ENCODE measurements around the gene TFE3. TPM values are rescaled to one million over a fixed set of nuclear protein-coding genes. Genes with fewer than 3 reads are reported as not detected.
"Not testable (repeated sequence)": the region's sequence is repeated elsewhere in the genome, so short reads cannot be mapped to it uniquely, and the experiment has no call there.

Gene TFE3
- total RNA-seq, 1 donor from 2014 or later = 63.3 TPM

GRCh38 chrX:48996969-48997368 lies 46.2 kb downstream of the TFE3 start:
- no peaks in the 10 kb centered on the region for H3K36me3 ChIP-seq (ENCODE audit: control insufficient read depth, insufficient read depth, low read length)
- no peak for DNase-seq (ENCODE audit: low read depth)
- TF ChIP-seq, protein P1, sequence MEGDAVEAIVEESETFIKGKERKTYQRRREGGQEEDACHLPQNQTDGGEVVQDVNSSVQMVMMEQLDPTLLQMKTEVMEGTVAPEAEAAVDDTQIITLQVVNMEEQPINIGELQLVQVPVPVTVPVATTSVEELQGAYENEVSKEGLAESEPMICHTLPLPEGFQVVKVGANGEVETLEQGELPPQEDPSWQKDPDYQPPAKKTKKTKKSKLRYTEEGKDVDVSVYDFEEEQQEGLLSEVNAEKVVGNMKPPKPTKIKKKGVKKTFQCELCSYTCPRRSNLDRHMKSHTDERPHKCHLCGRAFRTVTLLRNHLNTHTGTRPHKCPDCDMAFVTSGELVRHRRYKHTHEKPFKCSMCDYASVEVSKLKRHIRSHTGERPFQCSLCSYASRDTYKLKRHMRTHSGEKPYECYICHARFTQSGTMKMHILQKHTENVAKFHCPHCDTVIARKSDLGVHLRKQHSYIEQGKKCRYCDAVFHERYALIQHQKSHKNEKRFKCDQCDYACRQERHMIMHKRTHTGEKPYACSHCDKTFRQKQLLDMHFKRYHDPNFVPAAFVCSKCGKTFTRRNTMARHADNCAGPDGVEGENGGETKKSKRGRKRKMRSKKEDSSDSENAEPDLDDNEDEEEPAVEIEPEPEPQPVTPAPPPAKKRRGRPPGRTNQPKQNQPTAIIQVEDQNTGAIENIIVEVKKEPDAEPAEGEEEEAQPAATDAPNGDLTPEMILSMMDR (IDR thresholded peaks at IDR 0.05; ENCODE audit: insufficient read depth, low read length, poor library complexity, severe bottlenecking) = no peak
- no peaks in the 10 kb centered on the region for H3K27me3 ChIP-seq (ENCODE audit: control insufficient read depth, insufficient read depth, low read length)
- no peak overlapping the region for H3K4me3 ChIP-seq (ENCODE audit: low read depth, low read length)

- Histone ChIP-seq H3K36me3 (ENCODE audit: control insufficient read depth, insufficient read depth, low read length) (no peaks in the 10 kb centered on the region), H3K4me3 (ENCODE audit: low read depth, low read length) (no peak overlapping the region), H3K27me3 (ENCODE audit: control insufficient read depth, insufficient read depth, low read length) (no peaks in the 10 kb centered on the region)
- DNase-seq (ENCODE audit: low read depth) = no peak
- TF ChIP-seq, protein P1 (IDR thresholded peaks at IDR 0.05; ENCODE audit: insufficient read depth, low read length, poor library complexity, severe bottlenecking) = no peak
These were observed 50.8 kb downstream of the TFE3 start for GRCh38 chrX:48992341-48992740.

- DNase-seq (ENCODE audit: low read depth) = no peak
- no peaks in the 10 kb centered on the region for H3K36me3 ChIP-seq (ENCODE audit: control insufficient read depth, insufficient read depth, low read length)
- H3K27me3 ChIP-seq (ENCODE audit: control insufficient read depth, insufficient read depth, low read length) = no peaks in the 10 kb centered on the region
- H3K4me3 ChIP-seq (ENCODE audit: low read depth, low read length) = no peak overlapping the region
- TF ChIP-seq, protein P1 (IDR thresholded peaks at IDR 0.05; ENCODE audit: insufficient read depth, low read length, poor library complexity, severe bottlenecking) = no peak
These were observed 53.7 kb downstream of the TFE3 start for GRCh38 chrX:48989483-48989882.

DNA sequence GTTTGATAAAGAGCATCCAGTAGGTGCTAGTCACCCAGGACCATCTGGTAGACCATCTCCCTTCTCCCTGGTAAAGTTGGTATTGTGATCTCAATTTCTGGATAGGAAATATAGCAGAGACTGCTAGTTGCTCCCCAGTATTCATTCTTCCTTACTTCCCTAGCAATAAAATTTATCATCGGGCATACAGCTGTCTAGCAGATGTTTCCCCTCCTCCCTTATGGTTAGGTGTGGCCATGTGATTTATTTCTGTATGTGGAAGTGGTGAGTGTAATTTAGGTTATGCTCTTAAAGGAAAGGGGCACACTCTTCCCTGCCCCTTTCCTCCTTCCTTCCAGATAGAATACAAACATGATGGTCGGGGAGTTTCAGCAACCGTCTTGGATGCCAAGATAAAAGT lies 59.3 kb downstream of the TFE3 start:
- no peak for DNase-seq (ENCODE audit: low read depth)
- Histone ChIP-seq H3K4me3 (ENCODE audit: low read depth, low read length) (no peak overlapping the region), H3K36me3 (ENCODE audit: control insufficient read depth, insufficient read depth, low read length) (no peaks in the 10 kb centered on the region), H3K27me3 (ENCODE audit: control insufficient read depth, insufficient read depth, low read length) (no peaks in the 10 kb centered on the region)
- TF ChIP-seq, protein P1 (IDR thresholded peaks at IDR 0.05; ENCODE audit: insufficient read depth, low read length, poor library complexity, severe bottlenecking) = no peak

DNA sequence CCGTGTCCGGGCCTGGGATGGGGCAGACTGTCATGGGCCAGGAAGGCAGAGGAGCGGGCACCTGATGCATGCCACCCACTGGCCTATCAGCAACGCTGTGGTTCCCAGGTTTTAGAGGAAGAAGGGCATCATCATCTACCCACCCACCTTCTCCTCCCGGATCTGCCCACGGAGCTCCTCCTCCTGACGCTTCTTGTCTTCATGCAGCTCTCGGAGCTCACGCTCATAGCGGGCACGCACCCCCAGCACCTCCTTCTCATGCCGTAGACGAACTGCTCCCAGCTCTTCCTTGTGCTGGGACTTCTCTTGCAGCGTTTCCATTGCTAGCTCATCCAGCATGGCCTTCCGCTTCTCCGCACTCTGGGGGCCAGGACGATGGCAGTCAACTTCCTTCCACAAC lies 60.1 kb downstream of the TFE3 start:
- DNase-seq (ENCODE audit: low read depth) = no peak
- TF ChIP-seq, protein P1 (IDR thresholded peaks at IDR 0.05; ENCODE audit: insufficient read depth, low read length, poor library complexity, severe bottlenecking) = no peak
- H3K27me3 ChIP-seq (ENCODE audit: control insufficient read depth, insufficient read depth, low read length) = no peaks in the 10 kb centered on the region
- H3K4me3 ChIP-seq (ENCODE audit: low read depth, low read length) = no peak overlapping the region
- no peaks in the 10 kb centered on the region for H3K36me3 ChIP-seq (ENCODE audit: control insufficient read depth, insufficient read depth, low read length)

DNA sequence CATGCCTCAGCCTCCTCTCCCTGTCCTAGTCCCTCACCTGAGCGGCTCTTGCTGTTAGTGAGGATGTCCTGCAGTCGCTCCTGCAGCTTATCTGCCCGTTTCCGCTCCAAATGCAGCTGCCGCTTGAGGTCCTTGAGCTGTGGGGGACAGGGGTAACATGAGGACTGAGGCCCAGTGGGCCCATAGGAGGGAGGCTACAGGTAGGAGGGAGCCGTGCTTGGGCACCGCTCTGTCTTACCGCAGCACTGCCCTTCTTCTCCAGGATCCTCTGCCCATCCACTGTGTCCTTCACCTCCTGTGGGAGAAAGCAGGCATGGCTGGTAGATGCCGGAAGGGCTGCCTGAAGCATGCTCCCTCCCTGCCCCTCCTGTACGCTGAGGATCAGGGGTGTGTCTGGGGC lies 62.0 kb downstream of the TFE3 start:
- no peaks in the 10 kb centered on the region for H3K36me3 ChIP-seq (ENCODE audit: control insufficient read depth, insufficient read depth, low read length)
- no peak for DNase-seq (ENCODE audit: low read depth)
- H3K27me3 ChIP-seq (ENCODE audit: control insufficient read depth, insufficient read depth, low read length) = no peaks in the 10 kb centered on the region
- TF ChIP-seq, protein P1 (IDR thresholded peaks at IDR 0.05; ENCODE audit: insufficient read depth, low read length, poor library complexity, severe bottlenecking) = no peak
- no peak overlapping the region for H3K4me3 ChIP-seq (ENCODE audit: low read depth, low read length)

GRCh38 chrX:48980341-48980740 lies 62.8 kb downstream of the TFE3 start:
- H3K36me3 ChIP-seq (ENCODE audit: control insufficient read depth, insufficient read depth, low read length); H3K27me3 ChIP-seq (ENCODE audit: control insufficient read depth, insufficient read depth, low read length); DNase-seq (ENCODE audit: low read depth); H3K4me3 ChIP-seq (ENCODE audit: low read depth, low read length): not testable (repeated sequence)
